ENCODE data around the gene CASP8AP2. TPM values are rescaled to one million over a fixed set of nuclear protein-coding genes. Genes with fewer than 3 reads are reported as not detected.
"Not testable (repeated sequence)": the region's sequence is repeated elsewhere in the genome, so short reads cannot be mapped to it uniquely, and the experiment has no call there.

CASP8AP2 gene
- polyA plus RNA-seq, 2 donors = 3.2 to 4.4 TPM

GRCh38 chr6:89817481-89817880 lies 12.2 kb upstream of the CASP8AP2 start:
- 68 to 73% methylated on average over 3 of the region's 3 CpGs for WGBS, 2 donors
- Histone ChIP-seq H3K27me3 (ENCODE audit: control insufficient read depth in 1 of 2, insufficient read depth in 2 of 2, low read length in 2 of 2) (no peaks in the 10 kb centered on the region), H3K9me3 (ENCODE audit: control insufficient read depth in 2 of 2, insufficient read depth in 1 of 2, low read depth in 1 of 2, low read length in 1 of 2) (no peaks in the 10 kb centered on the region), H3K4me3 (ENCODE audit: low read depth in 1 of 2, low read length in 2 of 2) (no peak overlapping the region), H3K4me1 (ENCODE audit: control insufficient read depth in 2 of 2, insufficient read depth in 2 of 2, low read length in 1 of 2) (peaks cover 0 to 6% of the 10 kb centered on the region in 2 donors), H3K36me3 (ENCODE audit: control insufficient read depth in 2 of 2, insufficient read depth in 2 of 2, low read length in 1 of 2) (no peaks in the 10 kb centered on the region), H3K27ac (ENCODE audit: low read depth in 2 of 2, low read length in 1 of 2) (no peak overlapping the region)

GRCh38 chr6:89818977-89819335 lies 10.7 kb upstream of the CASP8AP2 start:
- H3K9me3 ChIP-seq (ENCODE audit: control insufficient read depth in 2 of 2, insufficient read depth in 1 of 2, low read depth in 1 of 2, low read length in 1 of 2) = no peaks in the 10 kb centered on the region
- peaks cover 0 to 6% of the 10 kb centered on the region in 2 donors for H3K4me1 ChIP-seq (ENCODE audit: control insufficient read depth in 2 of 2, insufficient read depth in 2 of 2, low read length in 1 of 2)
- H3K27ac ChIP-seq (ENCODE audit: low read depth in 2 of 2, low read length in 1 of 2) = peak overlapping the region; percentile 76 to 91
- WGBS, 2 donors = 0% methylated on average over 14 of the region's 14 CpGs
- no peaks in the 10 kb centered on the region for H3K36me3 ChIP-seq (ENCODE audit: control insufficient read depth in 2 of 2, insufficient read depth in 2 of 2, low read length in 1 of 2)
- H3K27me3 ChIP-seq (ENCODE audit: control insufficient read depth in 1 of 2, insufficient read depth in 2 of 2, low read length in 2 of 2) = no peaks in the 10 kb centered on the region
- peak overlapping the region; percentile 69 to 90 for H3K4me3 ChIP-seq (ENCODE audit: low read depth in 1 of 2, low read length in 2 of 2)

- H3K27ac ChIP-seq (ENCODE audit: low read depth in 2 of 2, low read length in 1 of 2) = peak within 1 kb of the TSS; percentile 76 to 95
- H3K9me3 ChIP-seq (ENCODE audit: control insufficient read depth in 2 of 2, insufficient read depth in 1 of 2, low read depth in 1 of 2, low read length in 1 of 2) = no peaks in the 10 kb centered on the region
- H3K4me3 ChIP-seq (ENCODE audit: low read depth in 1 of 2, low read length in 2 of 2) = peak within 1 kb of the TSS; percentile 69 to 90
- no peaks in the 10 kb centered on the region for H3K36me3 ChIP-seq (ENCODE audit: control insufficient read depth in 2 of 2, insufficient read depth in 2 of 2, low read length in 1 of 2)
- no peaks in the 10 kb centered on the region for H3K27me3 ChIP-seq (ENCODE audit: control insufficient read depth in 1 of 2, insufficient read depth in 2 of 2, low read length in 2 of 2)
- H3K4me1 ChIP-seq (ENCODE audit: control insufficient read depth in 2 of 2, insufficient read depth in 2 of 2, low read length in 1 of 2) = peaks cover 0 to 6% of the 10 kb centered on the region in 2 donors
- 0 to 1% methylated on average over 62 to 65 of the region's 65 CpGs for WGBS, 2 donors
Observed at GRCh38 chr6:89819336-89820130, 10.1 kb upstream of the CASP8AP2 start, which contains the start of gene MDN1. MDN1 (minus strand) TSS chr6:89819794; CDS start chr6:89819607, 187 bp downstream.

DNA sequence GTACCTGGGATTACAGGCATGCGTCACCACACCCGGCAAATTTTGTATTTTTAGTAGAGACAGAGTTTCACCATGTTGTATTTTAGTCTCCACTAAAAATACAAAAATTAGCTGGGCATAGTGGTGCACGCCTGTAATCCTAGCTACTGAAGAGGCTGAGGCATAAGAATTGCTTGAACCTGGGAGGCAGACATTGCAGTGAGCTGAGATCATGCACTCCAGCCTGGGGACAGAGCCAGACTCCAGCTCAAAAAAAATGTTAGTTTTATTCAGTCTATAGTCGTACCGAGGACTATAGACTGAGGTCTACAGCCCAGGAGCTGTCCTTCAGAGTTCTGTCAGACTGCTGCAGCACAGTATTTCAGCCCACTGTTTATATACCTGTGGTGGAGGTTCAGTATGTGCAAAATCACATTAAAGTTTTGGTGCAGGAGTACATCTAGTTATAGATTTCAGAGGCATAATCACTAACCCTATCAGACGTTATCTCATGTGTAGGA lies 3.6 kb upstream of the CASP8AP2 start:
- WGBS, 2 donors = 77 to 82% methylated on average over 6 of the region's 6 CpGs
- H3K4me1 ChIP-seq (ENCODE audit: control insufficient read depth in 2 of 2, insufficient read depth in 2 of 2, low read length in 1 of 2) = peaks cover 0 to 2% of the 10 kb centered on the region in 2 donors
- no peaks in the 10 kb centered on the region for H3K9me3 ChIP-seq (ENCODE audit: control insufficient read depth in 2 of 2, insufficient read depth in 1 of 2, low read depth in 1 of 2, low read length in 1 of 2)
- H3K36me3 ChIP-seq (ENCODE audit: control insufficient read depth in 2 of 2, insufficient read depth in 2 of 2, low read length in 1 of 2) = no peaks in the 10 kb centered on the region
- H3K27me3 ChIP-seq (ENCODE audit: control insufficient read depth in 1 of 2, insufficient read depth in 2 of 2, low read length in 2 of 2) = no peaks in the 10 kb centered on the region
- H3K27ac ChIP-seq (ENCODE audit: low read depth in 2 of 2, low read length in 1 of 2) = no peak overlapping the region
- H3K4me3 ChIP-seq (ENCODE audit: low read depth in 1 of 2, low read length in 2 of 2) = no peak overlapping the region

DNA sequence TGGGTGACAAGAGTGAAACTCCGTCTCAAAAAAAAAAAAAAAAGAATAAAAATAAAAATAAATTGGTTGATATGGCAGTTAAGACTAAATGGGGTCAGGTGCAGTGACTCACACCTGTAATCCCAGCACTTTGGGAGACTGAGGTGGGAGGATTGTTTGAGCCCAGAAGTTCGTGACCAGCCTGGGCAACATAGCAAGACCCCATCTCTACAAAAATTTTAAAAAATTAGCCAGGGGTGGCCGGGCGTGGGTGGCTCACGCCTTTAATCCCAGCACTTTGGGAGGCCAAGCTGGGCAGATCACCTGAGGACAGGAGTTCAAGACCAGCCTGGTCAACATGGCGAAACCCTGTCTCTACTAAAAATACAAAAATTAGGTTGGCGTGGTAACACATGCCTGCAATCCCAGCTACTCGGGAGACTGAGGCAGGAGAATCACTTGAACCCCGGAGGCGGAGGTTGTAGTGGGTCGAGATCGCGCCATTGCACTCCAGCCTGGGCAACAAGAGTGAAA lies 1.1 kb upstream of the CASP8AP2 start:
- not testable (repeated sequence) for H3K4me1 ChIP-seq (ENCODE audit: control insufficient read depth in 2 of 2, insufficient read depth in 2 of 2, low read length in 1 of 2)
- WGBS, 2 donors = 50 to 56% methylated on average over 13 of the region's 13 CpGs

DNA sequence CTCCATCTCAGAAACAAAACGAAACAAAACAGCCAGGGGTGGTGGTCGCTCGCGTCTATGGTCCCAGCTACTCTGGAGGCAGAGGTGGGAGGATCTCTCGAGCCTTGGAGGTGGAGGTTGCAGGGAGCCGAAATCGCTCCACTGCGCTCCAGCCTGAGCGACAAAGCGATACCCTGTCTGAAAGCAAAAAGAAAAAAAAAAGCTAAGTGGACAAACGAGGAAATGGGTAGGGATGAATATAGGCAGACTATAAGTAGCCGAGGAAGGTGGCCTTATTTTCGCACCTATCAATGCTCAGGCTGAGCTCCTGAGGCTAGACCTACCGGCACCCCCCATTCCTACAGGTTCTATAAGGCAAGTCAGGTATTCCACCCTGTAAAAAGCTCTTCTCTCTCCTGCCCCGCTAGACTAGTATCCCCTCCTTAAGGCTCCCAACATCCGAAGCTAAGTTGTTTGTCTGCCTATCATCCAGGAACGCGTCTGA lies 650 bp upstream of the CASP8AP2 start:
- Histone ChIP-seq H3K27ac (ENCODE audit: low read depth in 2 of 2, low read length in 1 of 2) (peak overlapping the region; percentile 69 to 94), H3K4me3 (ENCODE audit: low read depth in 1 of 2, low read length in 2 of 2) (peak overlapping the region; percentile 55 to 74), H3K4me1 (ENCODE audit: control insufficient read depth in 2 of 2, insufficient read depth in 2 of 2, low read length in 1 of 2) (peaks cover 0 to 2% of the 10 kb centered on the region in 2 donors), H3K27me3 (ENCODE audit: control insufficient read depth in 1 of 2, insufficient read depth in 2 of 2, low read length in 2 of 2) (no peaks in the 10 kb centered on the region), H3K9me3 (ENCODE audit: control insufficient read depth in 2 of 2, insufficient read depth in 1 of 2, low read depth in 1 of 2, low read length in 1 of 2) (no peaks in the 10 kb centered on the region), H3K36me3 (ENCODE audit: control insufficient read depth in 2 of 2, insufficient read depth in 2 of 2, low read length in 1 of 2) (no peaks in the 10 kb centered on the region)
- 5 to 8% methylated on average over 18 of the region's 18 CpGs for WGBS, 2 donors

More for the DNA sequence above, 1.1 kb upstream of the CASP8AP2 start:
- not testable (repeated sequence) for H3K27me3 ChIP-seq (ENCODE audit: control insufficient read depth in 1 of 2, insufficient read depth in 2 of 2, low read length in 2 of 2); H3K9me3 ChIP-seq (ENCODE audit: control insufficient read depth in 2 of 2, insufficient read depth in 1 of 2, low read depth in 1 of 2, low read length in 1 of 2); H3K36me3 ChIP-seq (ENCODE audit: control insufficient read depth in 2 of 2, insufficient read depth in 2 of 2, low read length in 1 of 2)
- Histone ChIP-seq H3K4me3 (ENCODE audit: low read depth in 1 of 2, low read length in 2 of 2) (peak overlapping the region; percentile 55 to 74), H3K27ac (ENCODE audit: low read depth in 2 of 2, low read length in 1 of 2) (peak overlapping the region; percentile 69 to 94)

DNA sequence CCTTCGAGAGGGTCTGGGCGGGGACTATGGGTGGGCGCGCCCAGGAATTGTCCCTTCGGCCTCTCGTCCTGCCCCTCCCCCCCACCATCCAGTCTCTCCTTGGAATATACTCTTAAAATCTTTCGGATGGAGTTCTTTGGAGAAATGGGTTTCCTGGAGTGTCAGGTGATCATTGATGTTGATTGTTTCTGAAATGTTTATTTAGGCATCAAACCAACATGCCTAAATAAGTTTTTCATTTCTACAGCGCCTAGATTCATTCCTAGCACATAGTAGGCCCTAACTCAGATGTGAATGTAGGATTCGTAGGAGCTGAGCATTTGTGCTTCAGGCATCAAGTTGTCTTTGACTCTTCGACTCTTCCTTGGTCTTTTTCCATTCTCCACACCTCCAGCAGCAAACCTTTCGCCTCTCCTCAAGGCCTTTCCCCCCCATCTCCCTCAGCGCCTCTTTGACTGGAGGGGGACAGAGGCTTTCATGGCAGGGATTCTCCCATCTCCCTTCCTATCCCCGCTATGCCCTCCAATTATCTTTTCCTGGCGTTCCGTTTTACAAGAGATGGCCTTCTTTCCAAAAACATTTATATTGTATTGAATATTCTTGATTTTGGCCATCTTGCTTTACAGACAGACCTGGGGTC lies 610 bp downstream of the CASP8AP2 start:
- Histone ChIP-seq H3K9me3 (ENCODE audit: control insufficient read depth in 2 of 2, insufficient read depth in 1 of 2, low read depth in 1 of 2, low read length in 1 of 2) (no peaks in the 10 kb centered on the region), H3K27ac (ENCODE audit: low read depth in 2 of 2, low read length in 1 of 2) (peak overlapping the region; percentile 78 to 93), H3K4me3 (ENCODE audit: low read depth in 1 of 2, low read length in 2 of 2) (peak overlapping the region; percentile 64 to 92), H3K27me3 (ENCODE audit: control insufficient read depth in 1 of 2, insufficient read depth in 2 of 2, low read length in 2 of 2) (no peaks in the 10 kb centered on the region), H3K4me1 (ENCODE audit: control insufficient read depth in 2 of 2, insufficient read depth in 2 of 2, low read length in 1 of 2) (peaks cover 0 to 2% of the 10 kb centered on the region in 2 donors), H3K36me3 (ENCODE audit: control insufficient read depth in 2 of 2, insufficient read depth in 2 of 2, low read length in 1 of 2) (no peaks in the 10 kb centered on the region)
- WGBS, 2 donors = 7% methylated on average over 15 of the region's 15 CpGs

DNA sequence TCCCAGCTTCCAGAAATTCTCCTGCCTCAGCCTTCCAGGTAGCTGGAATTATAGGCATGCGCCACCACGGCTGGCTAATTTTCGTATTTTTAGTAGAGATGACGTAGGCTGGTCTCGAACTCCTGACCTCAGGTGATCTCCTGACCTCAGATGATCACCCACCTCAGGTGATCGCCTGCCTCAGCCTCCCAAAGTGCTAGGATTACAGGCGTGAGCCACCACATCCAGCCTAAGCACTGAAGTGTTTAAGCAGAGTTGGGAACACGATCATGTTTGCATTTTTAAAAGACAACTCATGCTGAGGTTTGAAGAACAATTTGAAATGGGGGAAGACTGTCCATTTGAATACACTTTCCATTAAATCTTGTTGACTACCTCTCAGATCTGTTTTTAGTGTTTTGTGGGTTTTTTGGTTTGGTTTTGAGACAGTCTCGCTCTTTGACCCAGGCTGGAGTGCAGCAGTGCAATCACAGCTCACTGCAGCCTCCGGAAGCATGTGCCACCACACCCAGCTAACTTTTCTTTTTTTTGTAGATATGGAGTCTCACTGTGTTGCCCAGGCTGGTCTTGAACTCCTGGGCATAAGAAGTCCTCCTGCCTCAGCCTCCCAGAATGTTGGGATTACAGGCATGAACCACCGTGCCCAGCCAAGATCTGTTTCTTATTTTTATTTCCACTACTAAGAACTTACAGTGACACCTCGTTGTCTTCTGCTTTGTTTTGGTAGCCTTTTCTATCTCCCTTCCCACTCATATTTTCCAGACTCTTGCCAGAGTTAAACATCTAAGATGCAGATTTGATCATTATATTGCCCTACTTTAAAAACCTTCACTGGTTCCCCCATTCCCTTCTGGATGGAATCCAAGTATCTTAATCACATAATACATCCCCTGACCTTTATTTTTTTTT lies 5.5 kb downstream of the CASP8AP2 start:
- Histone ChIP-seq H3K9me3 (ENCODE audit: control insufficient read depth in 2 of 2, insufficient read depth in 1 of 2, low read depth in 1 of 2, low read length in 1 of 2) (no peaks in the 10 kb centered on the region), H3K36me3 (ENCODE audit: control insufficient read depth in 2 of 2, insufficient read depth in 2 of 2, low read length in 1 of 2) (no peaks in the 10 kb centered on the region), H3K27ac (ENCODE audit: low read depth in 2 of 2, low read length in 1 of 2) (no peak overlapping the region), H3K4me3 (ENCODE audit: low read depth in 1 of 2, low read length in 2 of 2) (no peak overlapping the region), H3K4me1 (ENCODE audit: control insufficient read depth in 2 of 2, insufficient read depth in 2 of 2, low read length in 1 of 2) (peaks cover 0 to 2% of the 10 kb centered on the region in 2 donors), H3K27me3 (ENCODE audit: control insufficient read depth in 1 of 2, insufficient read depth in 2 of 2, low read length in 2 of 2) (no peaks in the 10 kb centered on the region)
- WGBS, 2 donors = 80 to 84% methylated on average over 12 of the region's 12 CpGs
